Trophoblast cell (in vitro differentiated cells and primary cell): Measurements from ENCODE around the gene TMEM171.

Experiments
- DNase-seq, 2 donors: peaks; one replicate each; pipeline ENCODE4 v3.0.0-alpha.2; 2016
- H2AFZ ChIP-seq: 2 replicates; pipeline ENCODE4 v1.6.1; 2013; ENCODE audit warnings: low read length, moderate library complexity, mild to moderate bottlenecking; ENCODE audit not compliant: insufficient read depth, poor library complexity
- H2AK5ac ChIP-seq: 2 replicates; pipeline ENCODE4 v1.6.1; 2013; ENCODE audit warnings: mild to moderate bottlenecking, low read length
- H2BK120ac ChIP-seq: 2 replicates; pipeline ENCODE4 v1.6.1; 2013; ENCODE audit warnings: low read length, mild to moderate bottlenecking, moderate library complexity; ENCODE audit not compliant: insufficient read depth, poor library complexity
- H2BK12ac ChIP-seq: 2 replicates; pipeline ENCODE4 v1.6.1; 2013; ENCODE audit warnings: mild to moderate bottlenecking, low read length, moderate library complexity
- H2BK5ac ChIP-seq: 2 replicates; pipeline ENCODE4 v1.6.1; 2013; ENCODE audit warnings: low read length, low read depth, moderate library complexity, mild to moderate bottlenecking; ENCODE audit not compliant: poor library complexity
- H3K14ac ChIP-seq: 2 replicates; pipeline ENCODE4 v1.6.1; 2013; ENCODE audit warnings: mild to moderate bottlenecking, low read length
- H3K18ac ChIP-seq: 2 replicates; pipeline ENCODE4 v1.6.1; 2013; ENCODE audit warnings: mild to moderate bottlenecking, low read length
- H3K23ac ChIP-seq: 2 replicates; pipeline ENCODE4 v1.6.1; 2013; ENCODE audit warnings: low read length
- H3K27ac ChIP-seq: 2 replicates; pipeline ENCODE4 v1.5.1; 2013; ENCODE audit warnings: low read depth, mild to moderate bottlenecking, inconsistent platforms, low read length, moderate library complexity
- H3K27me3 ChIP-seq: 2 replicates; pipeline ENCODE4 v1.6.1; 2013; ENCODE audit warnings: inconsistent platforms, mild to moderate bottlenecking, low read length, moderate library complexity; ENCODE audit not compliant: insufficient read depth
- H3K36me3 ChIP-seq, 2 experiments: 1 replicate in 1 of 2; 2 replicates in 1 of 2; pipeline ENCODE4 v1.6.1; 2013; ENCODE audit warnings: low read length in 2 of 2, mild to moderate bottlenecking in 2 of 2, moderate library complexity in 1 of 2; ENCODE audit not compliant: insufficient read depth in 2 of 2, control insufficient read depth in 1 of 2
- H3K4ac ChIP-seq: 2 replicates; pipeline ENCODE4 v1.6.1; 2013; ENCODE audit warnings: low read depth, mild to moderate bottlenecking, low read length, moderate library complexity
- H3K4me1 ChIP-seq, 2 experiments: 1 replicate in 1 of 2; 2 replicates in 1 of 2; pipeline ENCODE4 v1.6.1; 2013; ENCODE audit warnings: low read length in 2 of 2, mild to moderate bottlenecking in 2 of 2, moderate library complexity in 1 of 2; ENCODE audit not compliant: insufficient read depth in 2 of 2, control insufficient read depth in 1 of 2
- H3K4me2 ChIP-seq: 2 replicates; pipeline ENCODE4 v1.6.1; 2013; ENCODE audit warnings: inconsistent platforms, mild to moderate bottlenecking, low read length, moderate library complexity
- H3K4me3 ChIP-seq: 2 replicates; pipeline ENCODE4 v1.5.1; 2013; ENCODE audit warnings: mild to moderate bottlenecking, low read depth, low read length, inconsistent platforms
- H3K79me1 ChIP-seq: one replicate; pipeline ENCODE4 v1.6.1; 2013; ENCODE audit warnings: low read length
- H3K79me2 ChIP-seq: 2 replicates; pipeline ENCODE4 v1.6.1; 2013; ENCODE audit warnings: low read length, mild to moderate bottlenecking; ENCODE audit not compliant: control insufficient read depth, insufficient read depth, poor library complexity
- H3K9ac ChIP-seq: 2 replicates; pipeline ENCODE4 v1.6.1; 2013; ENCODE audit warnings: mild to moderate bottlenecking, low read length
- H3K9me3 ChIP-seq: 2 replicates; pipeline ENCODE4 v1.6.1; 2013; ENCODE audit warnings: low read depth, mild to moderate bottlenecking, control low read depth, inconsistent platforms, low read length; ENCODE audit not compliant: insufficient read depth
- H4K12ac ChIP-seq: 2 replicates; pipeline ENCODE4 v1.6.1; 2013; ENCODE audit warnings: low read depth, mild to moderate bottlenecking, low read length, moderate library complexity
- H4K8ac ChIP-seq: 2 replicates; pipeline ENCODE4 v1.6.1; 2013; ENCODE audit warnings: low read depth, mild to moderate bottlenecking, low read length, moderate library complexity
- H4K91ac ChIP-seq: one replicate; pipeline ENCODE4 v1.6.1; 2013; ENCODE audit warnings: low read depth, mild to moderate bottlenecking, low read length, moderate library complexity
- WGBS: extraction: QIAGEN DNeasy Blood & Tissue Kit; methylation state at CpG from one replicate; pipeline ENCODE4 v1.1.7; 2013; ENCODE audit warnings: missing lambda C conversion rate; ENCODE audit not compliant: insufficient read length, insufficient coverage; ENCODE audit errors: extremely low coverage; 5-methylcytosine and 5-hydroxymethylcytosine counted together

Gene TMEM171

DNA sequence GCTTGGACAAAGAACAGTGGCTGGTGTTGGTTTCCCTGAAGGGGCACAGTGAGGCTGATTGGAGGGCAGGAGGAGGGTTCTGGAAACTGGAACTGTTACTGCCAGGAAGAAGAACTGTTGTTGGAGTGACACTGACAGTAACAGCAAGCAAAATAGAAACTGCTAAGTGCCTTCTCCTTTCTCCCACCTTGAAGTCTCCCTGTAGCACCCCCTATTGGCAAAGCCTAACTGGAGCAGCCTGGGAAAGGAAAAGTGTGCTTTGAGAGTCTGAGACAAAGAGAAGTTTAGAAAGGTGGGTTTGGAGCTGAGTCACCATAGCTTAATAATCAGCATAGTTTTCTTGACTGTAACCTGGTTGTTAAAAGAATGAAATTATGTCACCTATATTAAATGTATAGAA lies 50.1 kb downstream of the TMEM171 start:
- H3K9me3 ChIP-seq: no peaks in the 10 kb centered on the region

DNA sequence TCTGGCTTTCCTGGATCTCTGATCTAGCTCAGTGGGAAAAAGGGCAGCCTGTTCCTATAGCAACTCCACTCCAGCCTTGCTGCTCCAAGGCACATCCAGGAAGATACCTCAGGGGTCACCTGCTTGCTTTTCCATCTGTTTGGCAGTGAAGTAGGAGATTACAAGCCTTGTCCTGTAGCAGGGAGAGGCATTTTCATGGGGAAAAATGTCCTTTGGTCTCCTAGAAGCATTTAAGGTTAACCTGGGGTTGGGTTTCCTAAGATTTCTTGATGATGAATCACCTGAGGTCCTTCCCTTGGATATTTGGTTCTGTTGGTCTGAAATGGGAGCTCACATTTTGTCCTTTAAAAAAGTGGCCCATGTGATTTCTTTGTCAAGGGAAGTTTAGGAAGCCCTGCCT lies 51.1 kb downstream of the TMEM171 start:
- Histone ChIP-seq H2BK120ac (no peak overlapping the region), H4K91ac (no peak overlapping the region), H3K4me1 (no peaks in the 10 kb centered on the region), H3K9me3 (no peaks in the 10 kb centered on the region), H3K23ac (no peak overlapping the region), H3K79me1 (no peaks in the 10 kb centered on the region), H2AFZ (no peak overlapping the region), H4K12ac (no peak overlapping the region), H2BK12ac (no peak overlapping the region), H4K8ac (no peak overlapping the region), H2BK5ac (no peak overlapping the region), H3K4ac (no peak overlapping the region), H2AK5ac (no peak overlapping the region), H3K79me2 (no peaks in the 10 kb centered on the region), H3K4me2 (no peak overlapping the region), H3K36me3 (no peaks in the 10 kb centered on the region), H3K4me3 (no peak overlapping the region), H3K9ac (no peak overlapping the region), H3K27ac (no peak overlapping the region), H3K18ac (no peak overlapping the region), H3K14ac (no peak overlapping the region), H3K27me3 (no peaks in the 10 kb centered on the region)
- DNase-seq: no peak

More for the DNA sequence above, 50.1 kb downstream of the TMEM171 start:
- Histone ChIP-seq H3K4me2 (no peak overlapping the region), H3K27me3 (no peaks in the 10 kb centered on the region), H3K18ac (no peak overlapping the region), H3K79me1 (no peaks in the 10 kb centered on the region), H3K9ac (no peak overlapping the region), H2BK12ac (no peak overlapping the region), H3K36me3 (no peaks in the 10 kb centered on the region), H3K14ac (no peak overlapping the region), H3K23ac (no peak overlapping the region), H2BK120ac (no peak overlapping the region), H3K4me3 (no peak overlapping the region), H2AK5ac (no peak overlapping the region), H3K4ac (no peak overlapping the region), H4K8ac (no peak overlapping the region), H4K12ac (no peak overlapping the region), H3K4me1 (no peaks in the 10 kb centered on the region), H3K27ac (no peak overlapping the region), H2BK5ac (no peak overlapping the region), H3K79me2 (no peaks in the 10 kb centered on the region), H2AFZ (no peak overlapping the region), H4K91ac (no peak overlapping the region)
- peak; percentile 7 to 25 for DNase-seq

DNA sequence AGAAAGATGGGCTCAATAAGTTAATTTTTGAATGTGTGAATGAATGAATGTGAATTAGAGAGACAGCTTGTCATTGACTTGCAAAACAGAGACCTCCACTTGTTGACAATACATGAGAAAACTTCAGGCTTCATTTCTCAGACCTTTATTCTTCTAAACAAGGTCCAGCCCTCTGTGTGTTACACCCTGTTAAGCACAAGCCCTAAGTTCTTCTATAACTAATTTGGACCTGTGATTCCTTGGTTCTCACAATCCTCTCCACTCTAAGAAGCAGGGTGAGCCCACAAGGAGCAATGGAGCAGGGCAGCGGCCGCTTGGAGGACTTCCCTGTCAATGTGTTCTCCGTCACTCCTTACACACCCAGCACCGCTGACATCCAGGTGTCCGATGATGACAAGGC lies 52.6 kb downstream of the TMEM171 start, which contains the start of gene TMEM174:
TMEM174 (plus strand) TSS at position 243 of the 400 bp plus-strand sequence; CDS start at position 294, 51 bp downstream.
- no peak within 1 kb of the TSS for H4K12ac ChIP-seq
- no peak within 1 kb of the TSS for H3K27ac ChIP-seq
- H3K4ac ChIP-seq: no peak within 1 kb of the TSS
- no peaks in the 10 kb centered on the region for H3K36me3 ChIP-seq
- no peak within 1 kb of the TSS for H2AFZ ChIP-seq
- DNase-seq: no peak
- no peaks in the 10 kb centered on the region for H3K4me1 ChIP-seq
- WGBS: no CpG with 5 or more reads among the region's 5 CpGs
- H2BK5ac ChIP-seq: no peak within 1 kb of the TSS
- H3K18ac ChIP-seq: no peak within 1 kb of the TSS
- H4K8ac ChIP-seq: no peak within 1 kb of the TSS
- H3K14ac ChIP-seq: no peak within 1 kb of the TSS
- H2BK12ac ChIP-seq: no peak within 1 kb of the TSS
- no peak within 1 kb of the TSS for H3K23ac ChIP-seq
- peak within 1 kb of the TSS; percentile 16 for H3K4me3 ChIP-seq
- H3K79me2 ChIP-seq: no peaks in the 10 kb centered on the region
- no peaks in the 10 kb centered on the region for H3K27me3 ChIP-seq
- no peak within 1 kb of the TSS for H3K9ac ChIP-seq
- H3K79me1 ChIP-seq: no peaks in the 10 kb centered on the region
- H2AK5ac ChIP-seq: no peak within 1 kb of the TSS
- H4K91ac ChIP-seq: no peak within 1 kb of the TSS
- no peak within 1 kb of the TSS for H3K4me2 ChIP-seq
- no peaks in the 10 kb centered on the region for H3K9me3 ChIP-seq
- H2BK120ac ChIP-seq: no peak within 1 kb of the TSS

DNA sequence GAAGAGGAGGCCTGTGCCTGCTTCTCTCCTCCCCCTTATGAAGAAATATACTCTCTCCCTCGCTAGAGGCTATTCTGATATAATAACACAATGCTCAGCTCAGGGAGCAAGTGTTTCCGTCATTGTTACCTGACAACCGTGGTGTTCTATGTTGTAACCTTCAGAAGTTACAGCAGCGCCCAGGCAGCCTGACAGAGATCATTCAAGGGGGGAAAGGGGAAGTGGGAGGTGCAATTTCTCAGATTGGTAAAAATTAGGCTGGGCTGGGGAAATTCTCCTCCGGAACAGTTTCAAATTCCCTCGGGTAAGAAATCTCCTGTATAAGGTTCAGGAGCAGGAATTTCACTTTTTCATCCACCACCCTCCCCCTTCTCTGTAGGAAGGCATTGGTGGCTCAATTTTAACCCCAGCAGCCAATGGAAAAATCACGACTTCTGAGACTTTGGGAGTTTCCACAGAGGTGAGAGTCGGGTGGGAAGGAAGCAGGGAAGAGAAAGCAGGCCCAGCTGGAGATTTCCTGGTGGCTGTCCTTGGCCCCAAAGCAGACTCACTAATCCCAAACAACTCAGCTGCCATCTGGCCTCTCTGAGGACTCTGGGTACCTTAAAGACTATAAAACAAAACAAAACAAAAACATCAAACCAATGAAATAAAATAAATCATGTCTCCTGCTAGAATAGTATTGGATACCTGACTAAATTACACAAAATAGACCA lies 53.9 kb downstream of the TMEM171 start:
- no peak overlapping the region for H2AFZ ChIP-seq
- H3K9me3 ChIP-seq: no peaks in the 10 kb centered on the region
- H3K27ac ChIP-seq: no peak overlapping the region
- no CpG with 5 or more reads among the region's 8 CpGs for WGBS
- no peak overlapping the region for H2BK5ac ChIP-seq
- no peak overlapping the region for H3K14ac ChIP-seq
- H3K4me3 ChIP-seq: no peak overlapping the region
- no peak overlapping the region for H3K23ac ChIP-seq
- no peak overlapping the region for H4K12ac ChIP-seq
- no peak for DNase-seq
- no peak overlapping the region for H3K4ac ChIP-seq
- no peaks in the 10 kb centered on the region for H3K79me2 ChIP-seq
- H2AK5ac ChIP-seq: no peak overlapping the region
- H2BK120ac ChIP-seq: no peak overlapping the region
- no peaks in the 10 kb centered on the region for H3K4me1 ChIP-seq
- no peaks in the 10 kb centered on the region for H3K79me1 ChIP-seq
- no peak overlapping the region for H3K4me2 ChIP-seq
- H3K27me3 ChIP-seq: no peaks in the 10 kb centered on the region
- no peak overlapping the region for H3K9ac ChIP-seq
- no peak overlapping the region for H4K91ac ChIP-seq
- H4K8ac ChIP-seq: no peak overlapping the region
- H3K36me3 ChIP-seq: no peaks in the 10 kb centered on the region
- H3K18ac ChIP-seq: no peak overlapping the region
- no peak overlapping the region for H2BK12ac ChIP-seq
